ENCODE data around the gene ZNF780B. TPM values are rescaled to one million over a fixed set of nuclear protein-coding genes. Genes with fewer than 3 reads are reported as not detected.

Gene ZNF780B
- total RNA-seq, 1 experiment from 2014 or later: 1.4 TPM

GRCh38 chr19:40009674-40010073 lies 46.4 kb downstream of the ZNF780B start:
- Histone ChIP-seq H3K36me3 (replicated peaks; ENCODE audit: control insufficient read depth, insufficient read depth, low read length) (no peaks in the 10 kb centered on the region; the same call in 1 of the 2 replicates), H3K4me3 (ENCODE audit: insufficient read depth, low read depth, low read length) (no peak overlapping the region), H3K27me3 (ENCODE audit: control insufficient read depth, insufficient read depth, low read length) (no peaks in the 10 kb centered on the region)
- no peak for DNase-seq

GRCh38 chr19:40006273-40006691 lies 49.7 kb downstream of the ZNF780B start:
- H3K4me3 ChIP-seq (ENCODE audit: insufficient read depth, low read depth, low read length): no peak overlapping the region
- no peaks in the 10 kb centered on the region; the same call in 1 of the 2 replicates for H3K36me3 ChIP-seq (replicated peaks; ENCODE audit: control insufficient read depth, insufficient read depth, low read length)
- no peak for DNase-seq
- no peaks in the 10 kb centered on the region for H3K27me3 ChIP-seq (ENCODE audit: control insufficient read depth, insufficient read depth, low read length)

GRCh38 chr19:40005691-40006272 lies 50.2 kb downstream of the ZNF780B start:
- no peak for DNase-seq

GRCh38 chr19:39998501-39998900 lies 57.5 kb downstream of the ZNF780B start:
- no peaks in the 10 kb centered on the region for H3K27me3 ChIP-seq (ENCODE audit: control insufficient read depth, insufficient read depth, low read length)
- DNase-seq: no peak
- no peaks in the 10 kb centered on the region for H3K36me3 ChIP-seq (replicated peaks; ENCODE audit: control insufficient read depth, insufficient read depth, low read length)
- no peak overlapping the region for H3K4me3 ChIP-seq (ENCODE audit: insufficient read depth, low read depth, low read length)

More at GRCh38 chr19:40005691-40006272, 50.2 kb downstream of the ZNF780B start:
- Histone ChIP-seq H3K36me3 (replicated peaks; ENCODE audit: control insufficient read depth, insufficient read depth, low read length) (no peaks in the 10 kb centered on the region; the same call in 1 of the 2 replicates), H3K4me3 (ENCODE audit: insufficient read depth, low read depth, low read length) (no peak overlapping the region), H3K27me3 (ENCODE audit: control insufficient read depth, insufficient read depth, low read length) (no peaks in the 10 kb centered on the region)

GRCh38 chr19:39997638-39998216 lies 58.3 kb downstream of the ZNF780B start:
- peak overlapping the region; percentile 87; the same call in 1 of the 2 replicates for H3K4me3 ChIP-seq (ENCODE audit: insufficient read depth, low read depth, low read length)
- no peak for DNase-seq
- no peaks in the 10 kb centered on the region for H3K36me3 ChIP-seq (replicated peaks; ENCODE audit: control insufficient read depth, insufficient read depth, low read length)
- no peaks in the 10 kb centered on the region for H3K27me3 ChIP-seq (ENCODE audit: control insufficient read depth, insufficient read depth, low read length)

GRCh38 chr19:39996811-39997637 lies 59.0 kb downstream of the ZNF780B start, which contains the start of gene ZNF546:
Gene ZNF546 (plus strand): TSS chr19:39997060. CDS start chr19:39998327, 1,267 bp downstream.
- peak within 1 kb of the TSS; percentile 87 for H3K4me3 ChIP-seq (ENCODE audit: insufficient read depth, low read depth, low read length)
- H3K27me3 ChIP-seq (ENCODE audit: control insufficient read depth, insufficient read depth, low read length): no peaks in the 10 kb centered on the region
- DNase-seq: peak; percentile 90
- H3K36me3 ChIP-seq (replicated peaks; ENCODE audit: control insufficient read depth, insufficient read depth, low read length): no peaks in the 10 kb centered on the region

- Histone ChIP-seq H3K4me3 (ENCODE audit: insufficient read depth, low read depth, low read length) (peak overlapping the region; percentile 87), H3K27me3 (ENCODE audit: control insufficient read depth, insufficient read depth, low read length) (no peaks in the 10 kb centered on the region), H3K36me3 (replicated peaks; ENCODE audit: control insufficient read depth, insufficient read depth, low read length) (no peaks in the 10 kb centered on the region)
- DNase-seq: no peak
These were observed 59.7 kb downstream of the ZNF780B start for GRCh38 chr19:39996218-39996810.

- Histone ChIP-seq H3K36me3 (replicated peaks; ENCODE audit: control insufficient read depth, insufficient read depth, low read length) (no peaks in the 10 kb centered on the region), H3K27me3 (ENCODE audit: control insufficient read depth, insufficient read depth, low read length) (no peaks in the 10 kb centered on the region), H3K4me3 (ENCODE audit: insufficient read depth, low read depth, low read length) (no peak overlapping the region; the same call in 1 of the 2 replicates)
- DNase-seq: no peak
These were observed 60.2 kb downstream of the ZNF780B start for GRCh38 chr19:39995794-39996193.

GRCh38 chr19:39994361-39994760 lies 61.7 kb downstream of the ZNF780B start:
- DNase-seq: no peak
- no peaks in the 10 kb centered on the region for H3K27me3 ChIP-seq (ENCODE audit: control insufficient read depth, insufficient read depth, low read length)
- no peaks in the 10 kb centered on the region for H3K36me3 ChIP-seq (replicated peaks; ENCODE audit: control insufficient read depth, insufficient read depth, low read length)
- H3K4me3 ChIP-seq (ENCODE audit: insufficient read depth, low read depth, low read length): no peak overlapping the region

GRCh38 chr19:39993605-39994004 lies 62.4 kb downstream of the ZNF780B start:
- Histone ChIP-seq H3K36me3 (replicated peaks; ENCODE audit: control insufficient read depth, insufficient read depth, low read length) (no peaks in the 10 kb centered on the region), H3K27me3 (ENCODE audit: control insufficient read depth, insufficient read depth, low read length) (no peaks in the 10 kb centered on the region), H3K4me3 (ENCODE audit: insufficient read depth, low read depth, low read length) (no peak overlapping the region)
- no peak for DNase-seq

- no peak overlapping the region for H3K4me3 ChIP-seq (ENCODE audit: insufficient read depth, low read depth, low read length)
- H3K27me3 ChIP-seq (ENCODE audit: control insufficient read depth, insufficient read depth, low read length): no peaks in the 10 kb centered on the region
- H3K36me3 ChIP-seq (replicated peaks; ENCODE audit: control insufficient read depth, insufficient read depth, low read length): no peaks in the 10 kb centered on the region; the same call in 1 of the 2 replicates
- DNase-seq: no peak
These were observed 68.4 kb downstream of the ZNF780B start for GRCh38 chr19:39987596-39987995.

GRCh38 chr19:39987167-39987566 lies 68.9 kb downstream of the ZNF780B start:
- DNase-seq: no peak
- Histone ChIP-seq H3K27me3 (ENCODE audit: control insufficient read depth, insufficient read depth, low read length) (no peaks in the 10 kb centered on the region), H3K4me3 (ENCODE audit: insufficient read depth, low read depth, low read length) (no peak overlapping the region), H3K36me3 (replicated peaks; ENCODE audit: control insufficient read depth, insufficient read depth, low read length) (peaks cover 1% of the 10 kb centered on the region; the same call in 1 of the 2 replicates)

- DNase-seq: no peak
- H3K27me3 ChIP-seq (ENCODE audit: control insufficient read depth, insufficient read depth, low read length): no peaks in the 10 kb centered on the region
- H3K4me3 ChIP-seq (ENCODE audit: insufficient read depth, low read depth, low read length): no peak overlapping the region
- H3K36me3 ChIP-seq (replicated peaks; ENCODE audit: control insufficient read depth, insufficient read depth, low read length): peaks cover 4% of the 10 kb centered on the region
These were observed 69.4 kb downstream of the ZNF780B start for GRCh38 chr19:39986643-39987042.

- Histone ChIP-seq H3K27me3 (ENCODE audit: control insufficient read depth, insufficient read depth, low read length) (no peaks in the 10 kb centered on the region), H3K4me3 (ENCODE audit: insufficient read depth, low read depth, low read length) (no peak overlapping the region), H3K36me3 (replicated peaks; ENCODE audit: control insufficient read depth, insufficient read depth, low read length) (peaks cover 26% of the 10 kb centered on the region)
- DNase-seq: no peak
These were observed 72.2 kb downstream of the ZNF780B start for GRCh38 chr19:39983695-39984300.

Measured in H7 (cell line).